T-cell (primary cell): ENCODE data around the gene NUP54. TPM values are rescaled to one million over a fixed set of nuclear protein-coding genes. Genes with fewer than 3 reads are reported as not detected.

Source experiments
- total RNA-seq, 35 experiments: library from RNA in 6 of 35; stranded (reverse) in 6 of 35; fragments of 120-200 nt in 1 of 35; gene quantifications; one replicate each; pipeline versions ENCODE4 v1.2.1 to v1.2.4 and lab custom pipeline; 2013 to 2026

The NUP54 gene
- total RNA-seq, 5 donors from 2014 or later (not counting 1 experiment from before 2014, with no cell fraction given), result 39.5 to 88.9 (median 48.3) TPM

Other genes with a start within 250 kb of the NUP54 start
- gene PPEF2, start 245.9 kb downstream of the NUP54 start, total RNA-seq, result 1 to 10 TPM in 1 of 5 donors, under 1 TPM in 4; 0.25 to 1.1 (median 0.50) TPM
- 10 to 100 TPM; 51.7 to 82.4 (median 73.5) TPM for gene NAAA, start 207.4 kb downstream of the NUP54 start, total RNA-seq
- 10 to 100 TPM; 44.2 to 56.9 (median 47.3) TPM for gene SDAD1, start 157.5 kb downstream of the NUP54 start, total RNA-seq
- gene CXCL9, start 140.9 kb downstream of the NUP54 start, total RNA-seq, result not detected
- not detected for gene CXCL10, start 124.9 kb downstream of the NUP54 start, total RNA-seq
- not detected for gene CXCL11, start 112.3 kb downstream of the NUP54 start, total RNA-seq
- gene ART3, start 73.7 kb downstream of the NUP54 start, total RNA-seq, result not detected
- 10 to 100 TPM; 20.9 to 37.3 (median 23.2) TPM for gene SCARB2, start 65.4 kb upstream of the NUP54 start, total RNA-seq
- under 1 TPM in 1 of 5 donors, not detected in 4; 0.19 TPM for gene FAM47E, start 103.3 kb upstream of the NUP54 start, total RNA-seq
- gene STBD1, start 158.3 kb upstream of the NUP54 start, total RNA-seq, result 1 to 10 TPM in 3 of 5 donors, under 1 TPM in 2; 0.26 to 2.2 (median 1.0) TPM